CD14-positive monocyte (primary cell): ENCODE measurements around the gene CLRN2. TPM values are rescaled to one million over a fixed set of nuclear protein-coding genes. Genes with fewer than 3 reads are reported as not detected.

Experiments used
- DNase-seq, 3 donors: peaks; one replicate each; pipeline ENCODE4 v3.0.0-alpha.2; 2011 to 2022
- H2AFZ ChIP-seq: 2 replicates; pipeline ENCODE4 v1.6.0; 2012; ENCODE audit warnings: mild to moderate bottlenecking, low read depth, low read length, inconsistent platforms; ENCODE audit not compliant: insufficient read depth, poor library complexity, severe bottlenecking
- H3K27ac ChIP-seq, 2 donors: 1 replicate in 1 of 2; 2 replicates in 1 of 2; pipeline ENCODE4 v1.5.1; 2012 to 2013; ENCODE audit warnings: low read length in 2 of 2, control low read depth in 1 of 2, inconsistent platforms in 1 of 2, low read depth in 1 of 2, mild to moderate bottlenecking in 1 of 2
- H3K27me3 ChIP-seq, 2 donors: one replicate each; pipeline versions ENCODE4 v1.6.0 to v1.6.1; 2011 to 2013; ENCODE audit warnings: low read length in 2 of 2; ENCODE audit not compliant: control insufficient read depth in 2 of 2, insufficient read depth in 2 of 2
- H3K36me3 ChIP-seq, 2 donors: replicated peaks in 1 of 2; 1 replicate in 1 of 2; 2 replicates in 1 of 2; pipeline versions ENCODE4 v1.5.1 to v1.6.1; 2012 to 2013; ENCODE audit warnings: low read length in 2 of 2, control low read depth in 1 of 2, inconsistent platforms in 1 of 2, mild to moderate bottlenecking in 1 of 2; ENCODE audit not compliant: insufficient read depth in 2 of 2, control insufficient read depth in 1 of 2
- H3K4me1 ChIP-seq, 2 donors: 1 replicate in 1 of 2; 2 replicates in 1 of 2; pipeline versions ENCODE4 v1.5.1 to v1.6.1; 2012 to 2013; ENCODE audit warnings: low read length in 2 of 2, control low read depth in 1 of 2, inconsistent platforms in 1 of 2, mild to moderate bottlenecking in 1 of 2, moderate library complexity in 1 of 2; ENCODE audit not compliant: insufficient read depth in 2 of 2, control insufficient read depth in 1 of 2
- H3K4me2 ChIP-seq: replicated peaks from 2 replicates; pipeline ENCODE3; 2012; ENCODE audit warnings: low read length, moderate library complexity, mild to moderate bottlenecking; ENCODE audit not compliant: poor library complexity, severe bottlenecking; ENCODE audit errors: extremely low read depth
- H3K4me3 ChIP-seq, 3 experiments: fragments of 200-600 bp in 1 of 3; sonication (generic) in 1 of 3; replicated peaks in 1 of 3; 1 replicate in 2 of 3; 2 replicates in 1 of 3; pipeline ENCODE4 v1.5.1; 2011 to 2013; ENCODE audit warnings: low read length in 3 of 3, mild to moderate bottlenecking in 3 of 3, control low read depth in 2 of 3, low read depth in 2 of 3, inconsistent platforms in 1 of 3, moderate library complexity in 1 of 3
- H3K79me2 ChIP-seq: 2 replicates; pipeline ENCODE4 v1.6.0; 2012; ENCODE audit warnings: mild to moderate bottlenecking, control low read depth, inconsistent platforms, low read length, moderate library complexity; ENCODE audit not compliant: insufficient read depth
- H3K9ac ChIP-seq: 2 replicates; pipeline ENCODE4 v1.6.0; 2017; ENCODE audit warnings: low read length, mild to moderate bottlenecking; ENCODE audit not compliant: insufficient read depth, poor library complexity, severe bottlenecking
- H3K9me3 ChIP-seq, 2 donors: replicated peaks in 1 of 2; 1 replicate in 1 of 2; 2 replicates in 1 of 2; pipeline versions ENCODE4 v1.5.1 to v1.6.1; 2012 to 2013; ENCODE audit warnings: low read length in 2 of 2, control low read depth in 1 of 2; ENCODE audit not compliant: control insufficient read depth in 1 of 2, insufficient read depth in 1 of 2
- H4K20me1 ChIP-seq: 2 replicates; pipeline ENCODE4 v1.6.0; 2012; ENCODE audit warnings: mild to moderate bottlenecking, low read length, control low read depth, moderate library complexity; ENCODE audit not compliant: insufficient read depth
- H3K27ac Mint-ChIP-seq, 7 donors: one replicate each; pipeline ENCODE4 v1.8.0; 2020; ENCODE audit warnings: mild to moderate bottlenecking in 7 of 7, mixed read lengths in 7 of 7, moderate library complexity in 6 of 7, inconsistent platforms in 2 of 7
- H3K27me3 Mint-ChIP-seq, 3 donors: one replicate each; pipeline ENCODE4 v1.8.0; 2021 to 2022; ENCODE audit warnings: low read depth in 3 of 3, mild to moderate bottlenecking in 3 of 3, mixed read lengths in 3 of 3, moderate library complexity in 3 of 3, inconsistent platforms in 1 of 3
- H3K36me3 Mint-ChIP-seq, 2 donors: one replicate each; pipeline ENCODE4 v1.8.0; 2020; ENCODE audit warnings: mixed read lengths in 2 of 2, inconsistent platforms in 1 of 2, mild to moderate bottlenecking in 1 of 2
- H3K4me1 Mint-ChIP-seq: one replicate; pipeline ENCODE4 v1.8.0; 2020; ENCODE audit warnings: mild to moderate bottlenecking, mixed read lengths
- H3K4me3 Mint-ChIP-seq, 2 donors: one replicate each; pipeline ENCODE4 v1.8.0; 2020; ENCODE audit warnings: mild to moderate bottlenecking in 2 of 2, mixed read lengths in 2 of 2, moderate library complexity in 1 of 2
- H3K9me3 Mint-ChIP-seq, 7 donors: one replicate each; pipeline ENCODE4 v1.8.0; 2020 to 2022; ENCODE audit warnings: mixed read lengths in 7 of 7, mild to moderate bottlenecking in 6 of 7, moderate library complexity in 6 of 7, inconsistent platforms in 2 of 7
- WGBS: methylation state at CpG from one replicate; pipeline ENCODE4 v1.1.5; 2013; ENCODE audit warnings: missing lambda C conversion rate; ENCODE audit not compliant: insufficient coverage; 5-methylcytosine and 5-hydroxymethylcytosine counted together
- intact Hi-C, 2 donors: fragments of 100-400 bp; cut with micrococcal nuclease; formaldehyde crosslinking; loops; one replicate each; pipeline versions ENCODE4 v1.15.0 to v1.15.1; 2023
- polyA plus RNA-seq, 3 donors: library from polyadenylated mRNA; depleted of rRNA in 1 of 3; unstranded in 2 of 3; stranded (reverse) in 1 of 3; fragments of 300-500 nt in 2 of 3; fragments of >200 nt in 1 of 3; fragmentation: Illumina TruSeq in 2 of 3; gene quantifications; 1 replicate in 2 of 3; 2 replicates in 1 of 3; pipeline ENCODE4 v1.2.3, GENCODE V29; 2012 to 2021
- TF ChIP-seq, protein P1 (sequence below): fragments of 200-600 bp; IDR thresholded peaks from one replicate; pipeline ENCODE4 v1.8.0; 2022; ENCODE audit warnings: antibody characterized with exemption, mild to moderate bottlenecking

CLRN2 gene
- polyA plus RNA-seq, 3 donors: not detected

GRCh38 chr4:17562157-17562556 lies 47.2 kb downstream of the CLRN2 start:
- H3K36me3 ChIP-seq: no peaks in the 10 kb centered on the region
- no peaks in the 10 kb centered on the region for H3K9me3 ChIP-seq
- intact Hi-C loops: no loop called here
- no peaks in the 10 kb centered on the region for H4K20me1 ChIP-seq
- Mint-ChIP-seq H3K4me1 (no peaks in the 10 kb centered on the region), H3K27ac (peak overlapping the region in 1 of 7 donors; percentile 62), H3K4me3 (no peak overlapping the region), H3K36me3 (no peaks in the 10 kb centered on the region), H3K9me3 (no peaks in the 10 kb centered on the region), H3K27me3 (peaks cover 2 to 7% (median 3%) of the 10 kb centered on the region in 3 donors)
- TF ChIP-seq, protein P1, sequence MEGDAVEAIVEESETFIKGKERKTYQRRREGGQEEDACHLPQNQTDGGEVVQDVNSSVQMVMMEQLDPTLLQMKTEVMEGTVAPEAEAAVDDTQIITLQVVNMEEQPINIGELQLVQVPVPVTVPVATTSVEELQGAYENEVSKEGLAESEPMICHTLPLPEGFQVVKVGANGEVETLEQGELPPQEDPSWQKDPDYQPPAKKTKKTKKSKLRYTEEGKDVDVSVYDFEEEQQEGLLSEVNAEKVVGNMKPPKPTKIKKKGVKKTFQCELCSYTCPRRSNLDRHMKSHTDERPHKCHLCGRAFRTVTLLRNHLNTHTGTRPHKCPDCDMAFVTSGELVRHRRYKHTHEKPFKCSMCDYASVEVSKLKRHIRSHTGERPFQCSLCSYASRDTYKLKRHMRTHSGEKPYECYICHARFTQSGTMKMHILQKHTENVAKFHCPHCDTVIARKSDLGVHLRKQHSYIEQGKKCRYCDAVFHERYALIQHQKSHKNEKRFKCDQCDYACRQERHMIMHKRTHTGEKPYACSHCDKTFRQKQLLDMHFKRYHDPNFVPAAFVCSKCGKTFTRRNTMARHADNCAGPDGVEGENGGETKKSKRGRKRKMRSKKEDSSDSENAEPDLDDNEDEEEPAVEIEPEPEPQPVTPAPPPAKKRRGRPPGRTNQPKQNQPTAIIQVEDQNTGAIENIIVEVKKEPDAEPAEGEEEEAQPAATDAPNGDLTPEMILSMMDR: no peak
- DNase-seq: no peak
- no peaks in the 10 kb centered on the region for H3K27me3 ChIP-seq
- H3K4me2 ChIP-seq: no peak overlapping the region
- no peak overlapping the region for H2AFZ ChIP-seq
- no peak overlapping the region for H3K9ac ChIP-seq
- WGBS: no CpG with 5 or more reads among the region's 1 CpG
- H3K4me1 ChIP-seq: no peaks in the 10 kb centered on the region
- no peaks in the 10 kb centered on the region for H3K79me2 ChIP-seq
- H3K27ac ChIP-seq: no peak overlapping the region
- H3K4me3 ChIP-seq: no peak overlapping the region

- Mint-ChIP-seq H3K9me3 (peaks cover 0 to 2% (median 0%) of the 10 kb centered on the region in 7 donors), H3K27ac (no peak overlapping the region), H3K4me3 (no peak overlapping the region), H3K27me3 (peaks cover under 1 to 7% (median 5%) of the 10 kb centered on the region in 3 donors), H3K4me1 (no peaks in the 10 kb centered on the region), H3K36me3 (no peaks in the 10 kb centered on the region)
- H4K20me1 ChIP-seq: no peaks in the 10 kb centered on the region
- no peak overlapping the region for H3K4me2 ChIP-seq
- H2AFZ ChIP-seq: no peak overlapping the region
- H3K9ac ChIP-seq: no peak overlapping the region
- no peaks in the 10 kb centered on the region for H3K4me1 ChIP-seq
- no peaks in the 10 kb centered on the region for H3K27me3 ChIP-seq
- no peaks in the 10 kb centered on the region for H3K9me3 ChIP-seq
- intact Hi-C loops: no loop called here
- H3K36me3 ChIP-seq: no peaks in the 10 kb centered on the region
- no peak overlapping the region for H3K4me3 ChIP-seq
- DNase-seq: no peak
- TF ChIP-seq, protein P1: no peak
- 100% methylated on average over 2 of the region's 3 CpGs for WGBS
- no peak overlapping the region for H3K27ac ChIP-seq
- H3K79me2 ChIP-seq: no peaks in the 10 kb centered on the region
These were observed 50.9 kb downstream of the CLRN2 start for GRCh38 chr4:17565846-17566245.
